ENCODE results near the gene PLSCR1.

GRCh38 chr3:146530609-146531008 is 13.8 kb downstream of the PLSCR1 start:
- no peak for TF ChIP-seq CTCF (IDR thresholded peaks at IDR 0.05)
- no peak for TF ChIP-seq POLR2A (IDR thresholded peaks at IDR 0.05)
